Gastrocnemius medialis (tissue), 4 donors: Measurements from ENCODE around the gene GPR183.

Experiments used
- CTCF ChIP-seq, 5 experiments: fragments of 450-650 bp in 3 of 5; fragments of 200-600 bp in 2 of 5; sonication (generic) in 2 of 5; IDR thresholded peaks in 4 of 5; conservative IDR thresholded peaks in 1 of 5; 1 replicate in 4 of 5; 2 replicates in 1 of 5; pipeline ENCODE4 v1.5.1; 2016 to 2019; ENCODE audit warnings: antibody characterized with exemption in 5 of 5, mild to moderate bottlenecking in 3 of 5, moderate library complexity in 3 of 5
- POLR2A ChIP-seq, 2 donors: fragments of 450-650 bp; IDR thresholded peaks; one replicate each; pipeline ENCODE4 v1.6.1; 2017; ENCODE audit warnings: antibody characterized with exemption in 2 of 2, mild to moderate bottlenecking in 2 of 2, moderate library complexity in 2 of 2

- TF ChIP-seq CTCF (IDR thresholded peaks at IDR 0.05 in 4 of 5, conservative IDR thresholded peaks at IDR 0.05 in 1 of 5): no peak
- TF ChIP-seq POLR2A (IDR thresholded peaks at IDR 0.05): no peak
Measured at GRCh38 chr13:99299920-99300341, 7.3 kb downstream of the GPR183 start.
